Mesenchymal stem cell (in vitro differentiated cells and primary cell): ENCODE data around the gene ZBTB45.
"Not testable (repeated sequence)": the region's sequence is repeated elsewhere in the genome, so short reads cannot be mapped to it uniquely, and the experiment has no call there.

Experiments used
- DNase-seq: peaks from one replicate; pipeline ENCODE4 v3.0.0-alpha.2; 2013
- H2AFZ ChIP-seq: one replicate; pipeline ENCODE4 v1.6.1; 2013; ENCODE audit warnings: low read depth, mild to moderate bottlenecking, control low read depth, inconsistent platforms, low read length, moderate library complexity
- H2AK5ac ChIP-seq: 2 replicates; pipeline ENCODE4 v1.6.1; 2013; ENCODE audit warnings: low read length, moderate library complexity, mild to moderate bottlenecking, inconsistent platforms; ENCODE audit not compliant: severe bottlenecking
- H2BK120ac ChIP-seq: one replicate; pipeline ENCODE4 v1.6.1; 2013; ENCODE audit warnings: low read depth, mild to moderate bottlenecking, inconsistent platforms, low read length, moderate library complexity
- H2BK12ac ChIP-seq, 2 experiments: one replicate each; pipeline ENCODE4 v1.6.1; 2013; ENCODE audit warnings: inconsistent platforms in 2 of 2, low read length in 2 of 2, mild to moderate bottlenecking in 2 of 2, moderate library complexity in 2 of 2, control low read depth in 1 of 2
- H2BK15ac ChIP-seq: one replicate; pipeline ENCODE4 v1.6.1; 2013; ENCODE audit warnings: mild to moderate bottlenecking, low read depth, inconsistent platforms; ENCODE audit not compliant: poor library complexity, severe bottlenecking
- H2BK5ac ChIP-seq: 2 replicates; pipeline ENCODE4 v1.6.1; 2013; ENCODE audit warnings: low read depth, mild to moderate bottlenecking, low read length, control low read depth, inconsistent platforms; ENCODE audit not compliant: poor library complexity, severe bottlenecking
- H3K14ac ChIP-seq, 2 experiments: one replicate each; pipeline ENCODE4 v1.6.1; 2013; ENCODE audit warnings: inconsistent platforms in 2 of 2, low read length in 2 of 2, control low read depth in 1 of 2, mild to moderate bottlenecking in 1 of 2, moderate library complexity in 1 of 2
- H3K18ac ChIP-seq, 2 experiments: one replicate each; pipeline ENCODE4 v1.6.1; 2013; ENCODE audit warnings: inconsistent platforms in 2 of 2, low read length in 2 of 2, control low read depth in 1 of 2, low read depth in 1 of 2, mild to moderate bottlenecking in 1 of 2
- H3K23ac ChIP-seq, 2 experiments: one replicate each; pipeline ENCODE4 v1.6.1; 2013; ENCODE audit warnings: inconsistent platforms in 2 of 2, low read length in 2 of 2, mild to moderate bottlenecking in 2 of 2, moderate library complexity in 2 of 2, control low read depth in 1 of 2
- H3K27ac ChIP-seq: 2 replicates; pipeline ENCODE4 v1.5.1; 2013; ENCODE audit warnings: mild to moderate bottlenecking, moderate library complexity, low read length, control low read depth, inconsistent platforms; ENCODE audit not compliant: poor library complexity, severe bottlenecking
- H3K27me3 ChIP-seq, 2 experiments: 2 replicates each; pipeline versions ENCODE4 v1.6.1 to v1.7.0; 2013; ENCODE audit warnings: low read length in 2 of 2, mild to moderate bottlenecking in 2 of 2, moderate library complexity in 2 of 2, control low read depth in 1 of 2, inconsistent platforms in 1 of 2; ENCODE audit not compliant: control insufficient read depth in 1 of 2, insufficient read depth in 1 of 2
- H3K36me3 ChIP-seq, 2 experiments: 2 replicates each; pipeline versions ENCODE4 v1.6.1 to v1.7.0; 2013; ENCODE audit warnings: low read length in 2 of 2, control low read depth in 1 of 2, inconsistent platforms in 1 of 2, low read depth in 1 of 2, mild to moderate bottlenecking in 1 of 2; ENCODE audit not compliant: insufficient read depth in 2 of 2, control insufficient read depth in 1 of 2
- H3K4ac ChIP-seq, 2 experiments: one replicate each; pipeline ENCODE4 v1.6.1; 2013; ENCODE audit warnings: inconsistent platforms in 2 of 2, low read length in 2 of 2, mild to moderate bottlenecking in 2 of 2, moderate library complexity in 2 of 2, control low read depth in 1 of 2, low read depth in 1 of 2
- H3K4me1 ChIP-seq: 2 replicates; pipeline ENCODE4 v1.6.1; 2013; ENCODE audit warnings: low read depth, low read length, control low read depth; ENCODE audit not compliant: control insufficient read depth, insufficient read depth
- H3K4me2 ChIP-seq: 2 replicates; pipeline ENCODE4 v1.6.1; 2013; ENCODE audit warnings: low read length, mild to moderate bottlenecking, inconsistent platforms; ENCODE audit not compliant: poor library complexity, severe bottlenecking
- H3K4me3 ChIP-seq, 2 experiments: 2 replicates each; pipeline versions ENCODE4 v1.5.1 to v1.7.0; 2013; ENCODE audit warnings: low read length in 2 of 2, mild to moderate bottlenecking in 2 of 2, control low read depth in 1 of 2, low read depth in 1 of 2; ENCODE audit not compliant: insufficient read depth in 1 of 2
- H3K79me1 ChIP-seq: replicated peaks from 2 replicates; pipeline ENCODE4 v1.6.1; 2013; ENCODE audit warnings: mild to moderate bottlenecking, control low read depth, low read length, inconsistent platforms; ENCODE audit not compliant: poor library complexity, severe bottlenecking
- H3K9ac ChIP-seq: 2 replicates; pipeline ENCODE4 v1.7.0; 2013; ENCODE audit warnings: mild to moderate bottlenecking, low read length, moderate library complexity
- H3K9me3 ChIP-seq: 2 replicates; pipeline ENCODE4 v1.7.0; 2013; ENCODE audit warnings: mild to moderate bottlenecking, low read length; ENCODE audit not compliant: control insufficient read depth
- H4K8ac ChIP-seq: one replicate; pipeline ENCODE4 v1.6.1; 2013; ENCODE audit warnings: inconsistent platforms, mild to moderate bottlenecking, low read length, moderate library complexity
- H4K91ac ChIP-seq: one replicate; pipeline ENCODE4 v1.6.1; 2013; ENCODE audit warnings: mild to moderate bottlenecking, low read length, inconsistent platforms
- WGBS: methylation state at CpG from one replicate; pipeline ENCODE4 v1.1.7; 2013; ENCODE audit warnings: mixed read lengths; 5-methylcytosine and 5-hydroxymethylcytosine counted together

The ZBTB45 gene

DNA sequence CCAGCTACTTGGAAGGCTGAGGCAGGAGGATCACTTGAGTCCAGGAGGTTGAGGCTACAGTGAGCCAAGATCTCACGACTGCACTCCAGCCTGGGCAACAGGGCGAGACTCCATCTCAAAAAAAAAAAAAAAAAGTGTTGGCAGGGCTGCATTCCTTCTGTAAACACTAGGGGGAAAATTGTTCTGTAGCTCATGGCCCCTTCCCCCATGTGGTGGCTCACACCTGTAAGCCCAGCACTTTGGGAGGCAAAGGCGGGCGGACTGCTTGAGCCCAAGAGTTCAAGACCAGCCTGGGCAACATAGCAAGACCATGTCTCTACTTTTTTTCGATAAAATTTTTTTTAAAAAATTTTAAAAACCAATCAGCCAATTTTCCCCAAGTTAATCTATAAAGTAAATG lies 35.3 kb downstream of the ZBTB45 start:
- WGBS = 96% methylated on average over 4 of the region's 5 CpGs
- H3K9me3 ChIP-seq, H3K23ac ChIP-seq: not testable (repeated sequence)

DNA sequence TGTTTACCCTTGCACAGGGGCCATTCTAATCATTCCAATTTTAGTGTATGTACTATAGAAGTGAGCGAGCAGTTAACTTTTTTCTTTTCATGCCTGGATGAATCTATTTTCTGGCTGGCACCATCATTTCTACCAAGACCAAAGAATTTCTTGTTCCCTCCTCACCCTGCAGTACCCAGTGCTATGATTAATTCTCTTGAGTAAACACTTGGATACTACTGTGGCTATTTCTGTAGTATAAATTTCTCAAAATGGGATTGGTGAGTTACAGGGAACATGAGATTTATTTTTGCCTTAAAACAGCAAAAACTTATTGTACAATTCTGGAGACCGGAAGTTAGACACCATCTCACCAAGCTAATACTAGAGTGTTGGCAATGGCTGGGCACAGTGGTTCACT lies 35.8 kb downstream of the ZBTB45 start:
- Histone ChIP-seq H2BK15ac (no peak overlapping the region), H2AFZ (no peak overlapping the region), H2BK12ac (no peak overlapping the region), H2BK5ac (no peak overlapping the region), H3K4me1 (no peaks in the 10 kb centered on the region), H3K23ac (no peak overlapping the region), H2AK5ac (no peak overlapping the region), H3K14ac (no peak overlapping the region), H3K27ac (no peak overlapping the region), H2BK120ac (no peak overlapping the region), H3K9ac (no peak overlapping the region), H3K4ac (no peak overlapping the region), H3K9me3 (no peaks in the 10 kb centered on the region), H3K4me2 (no peak overlapping the region), H3K36me3 (peaks cover 29 to 33% of the 10 kb centered on the region in 2 experiments), H4K8ac (no peak overlapping the region), H3K27me3 (no peaks in the 10 kb centered on the region), H3K18ac (no peak overlapping the region), H3K79me1 (peaks cover 3% of the 10 kb centered on the region), H3K4me3 (no peak overlapping the region), H4K91ac (no peak overlapping the region)
- WGBS = no CpG with 5 or more reads among the region's 2 CpGs
- DNase-seq = no peak

More for the DNA sequence above, 35.3 kb downstream of the ZBTB45 start:
- H3K14ac ChIP-seq, H2AFZ ChIP-seq, H2BK12ac ChIP-seq, H3K27ac ChIP-seq, H2BK120ac ChIP-seq, H3K9ac ChIP-seq, DNase-seq, H3K4me3 ChIP-seq, H3K4ac ChIP-seq, H2BK15ac ChIP-seq, H3K79me1 ChIP-seq, H2AK5ac ChIP-seq, H3K4me2 ChIP-seq, H3K4me1 ChIP-seq, H2BK5ac ChIP-seq, H4K91ac ChIP-seq, H3K27me3 ChIP-seq, H3K18ac ChIP-seq, H4K8ac ChIP-seq: not testable (repeated sequence)
- H3K36me3 ChIP-seq = peaks cover 23 to 28% of the 10 kb centered on the region in 2 experiments

DNA sequence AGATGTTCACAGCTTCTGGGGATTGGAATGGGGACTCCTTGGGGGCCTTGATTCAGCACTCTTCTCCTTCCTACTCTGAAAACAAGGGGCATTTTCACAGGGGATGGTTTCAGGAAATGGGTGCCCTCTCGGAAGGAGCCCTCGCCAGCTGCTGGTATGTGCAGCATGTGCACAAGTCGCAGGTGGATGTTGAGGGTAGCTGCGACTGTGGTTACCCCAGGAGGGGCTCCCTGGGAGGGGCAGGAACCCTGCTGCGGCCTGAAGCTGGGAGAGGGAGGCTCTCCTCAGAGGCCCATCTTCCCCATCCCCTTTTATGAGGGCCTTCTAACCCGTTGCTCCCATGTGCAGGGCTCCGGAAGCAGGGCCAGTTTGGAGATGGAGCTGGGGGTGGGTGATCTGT lies 37.2 kb downstream of the ZBTB45 start:
- WGBS = 98% methylated on average over 6 of the region's 7 CpGs
- Histone ChIP-seq H3K18ac (no peak overlapping the region), H2BK15ac (no peak overlapping the region), H3K23ac (no peak overlapping the region), H3K36me3 (peaks cover 36 to 43% of the 10 kb centered on the region in 2 experiments), H3K4me3 (no peak overlapping the region), H2AK5ac (no peak overlapping the region), H3K9ac (no peak overlapping the region), H4K91ac (no peak overlapping the region), H2BK12ac (no peak overlapping the region), H3K27ac (no peak overlapping the region), H2AFZ (no peak overlapping the region), H3K4me1 (peaks cover under 1% of the 10 kb centered on the region), H4K8ac (no peak overlapping the region), H3K27me3 (no peaks in the 10 kb centered on the region), H3K14ac (no peak overlapping the region), H3K79me1 (peaks cover 3% of the 10 kb centered on the region), H2BK5ac (no peak overlapping the region), H3K4me2 (no peak overlapping the region), H3K9me3 (no peaks in the 10 kb centered on the region), H2BK120ac (no peak overlapping the region), H3K4ac (no peak overlapping the region)
- no peak for DNase-seq

DNA sequence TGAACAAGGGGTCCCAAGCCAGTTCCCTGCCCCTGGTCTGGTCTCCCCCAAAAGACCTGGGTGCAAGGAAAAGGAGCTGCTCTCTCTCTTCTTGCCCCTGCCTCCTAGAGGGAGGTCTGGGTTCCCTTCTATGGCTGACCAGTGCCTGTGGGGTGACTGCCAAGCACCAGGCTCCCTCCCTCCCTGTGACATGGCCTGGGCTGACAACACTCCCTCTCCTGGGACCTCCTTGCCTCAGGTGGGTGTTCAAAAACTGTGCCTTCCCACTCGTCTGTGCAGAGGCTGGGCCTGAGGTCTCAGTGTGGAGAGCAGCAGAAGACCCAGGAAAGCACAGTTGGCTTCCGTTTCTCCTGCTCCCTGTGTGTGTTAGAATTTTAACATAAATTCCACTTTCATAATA lies 38.8 kb downstream of the ZBTB45 start:
- H3K4me2 ChIP-seq = no peak overlapping the region
- no peak overlapping the region for H2BK15ac ChIP-seq
- no peak overlapping the region for H4K91ac ChIP-seq
- H2AK5ac ChIP-seq = no peak overlapping the region
- WGBS = 40% methylated on average over 1 of the region's 2 CpGs
- peaks cover 36 to 45% of the 10 kb centered on the region in 2 experiments for H3K36me3 ChIP-seq
- H2BK5ac ChIP-seq = no peak overlapping the region
- H3K18ac ChIP-seq = no peak overlapping the region
- H2AFZ ChIP-seq = no peak overlapping the region
- H3K4me1 ChIP-seq = peaks cover 12% of the 10 kb centered on the region
- no peak overlapping the region for H3K14ac ChIP-seq
- H3K27ac ChIP-seq = no peak overlapping the region
- H3K9ac ChIP-seq = no peak overlapping the region
- peaks cover 13% of the 10 kb centered on the region for H3K79me1 ChIP-seq
- no peaks in the 10 kb centered on the region for H3K9me3 ChIP-seq
- H4K8ac ChIP-seq = no peak overlapping the region
- no peak for DNase-seq
- no peak overlapping the region for H2BK120ac ChIP-seq
- H3K4ac ChIP-seq = no peak overlapping the region
- no peak overlapping the region for H3K4me3 ChIP-seq
- H2BK12ac ChIP-seq = no peak overlapping the region
- no peaks in the 10 kb centered on the region for H3K27me3 ChIP-seq
- H3K23ac ChIP-seq = no peak overlapping the region
